ENCODE results near the gene FAM78B. TPM values are rescaled to one million over a fixed set of nuclear protein-coding genes. Genes with fewer than 3 reads are reported as not detected.

FAM78B gene
- total and polyA plus RNA-seq, 10 of the 15 experiments (the other 5 are each of a cell fraction or from before 2014, with no cell fraction given), result 0.10 to 4.9 (median 1.6) TPM

DNA sequence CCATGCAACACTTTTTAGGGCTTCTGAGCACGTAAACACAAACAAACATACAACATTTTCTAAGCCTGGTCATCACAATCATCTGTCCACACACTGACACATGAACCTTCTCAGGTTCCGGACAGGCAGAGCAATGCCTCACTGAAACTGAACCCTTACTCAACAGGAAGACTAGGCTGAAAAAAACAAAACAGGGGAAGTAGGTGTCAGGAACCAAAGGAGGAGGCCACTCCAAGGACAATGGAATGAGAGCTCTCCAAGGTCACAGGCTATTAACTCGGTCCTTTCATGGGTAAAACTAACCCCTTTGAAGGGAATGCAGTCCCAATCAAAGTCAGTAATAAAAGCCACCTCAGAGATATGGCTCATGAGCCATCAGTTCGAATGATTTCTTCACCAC lies 76.6 kb downstream of the FAM78B start:
- no peak for FAIRE-seq
- in situ Hi-C loops (cut with MboI) (no loop called here), intact Hi-C loops (cut with micrococcal nuclease; ENCODE audit: unreplicated experiment) (no loop called here)
- ChIA-PET SMC1A (ENCODE audit: uncharacterized antibody, unreplicated experiment) (interaction anchor here (0.8 to 1.5 kb wide), 8 partner anchors 10 to 342 kb away, joined by 3 to 5 read pairs (median 4); partner anchors contain the start of gene FAM78B), CTCF (interaction anchor here (0.6 to 3.8 kb wide), 8 partner anchors 23 to 389 kb away, joined by 3 to 13 read pairs (median 4); no protein-coding TSS in a partner anchor), POLR2A (no interaction called here), RAD21 (ENCODE audit: unreplicated experiment) (interaction anchor here (0.9 to 1.5 kb wide), 5 partner anchors 10 to 80 kb away, joined by 3 to 10 read pairs (median 5); no protein-coding TSS in a partner anchor)
- Histone ChIP-seq H3K4me2 (ENCODE audit: control insufficient read depth, insufficient read depth) (peak overlapping the region; percentile 56; the same call in 1 of the 2 replicates), H3K9ac (ENCODE audit: control insufficient read depth, insufficient read depth, low read length) (no peak overlapping the region), H3K79me2 (ENCODE audit: control insufficient read depth, insufficient read depth, low read length) (no peaks in the 10 kb centered on the region), H3K4me1 (ENCODE audit: control insufficient read depth, insufficient read depth, low read length) (peaks cover 8% of the 10 kb centered on the region), H3K27ac (ENCODE audit: control insufficient read depth, insufficient read depth) (no peak overlapping the region), H4K20me1 (ENCODE audit: control insufficient read depth, insufficient read depth) (no peaks in the 10 kb centered on the region), H3K9me3 (replicated peaks; ENCODE audit: control insufficient read depth, insufficient read depth, low read length) (no peaks in the 10 kb centered on the region; the same call in 2 of the 3 replicates), H3K36me3 (ENCODE audit: control insufficient read depth in 2 of 2, insufficient read depth in 2 of 2, low read length in 1 of 2) (no peaks in the 10 kb centered on the region), H3K4me3 (no peak overlapping the region), H2AFZ (ENCODE audit: control insufficient read depth, low read depth, low read length) (no peak overlapping the region), H3K27me3 (replicated peaks in 1 of 2; ENCODE audit: control insufficient read depth in 2 of 2, insufficient read depth in 2 of 2, low read length in 1 of 2) (no peaks in the 10 kb centered on the region)
- ATAC-seq, result no peak
- no TSS peak for BruUV-seq (replicated peaks)
- WGBS (ENCODE audit: insufficient coverage, insufficient replicate concordance, low lambda C conversion rate, missing lambda C conversion rate), result 70% methylated on average over 4 of the region's 4 CpGs
- DNase-seq (ENCODE audit: low read depth, low spot score), result no peak
- TF ChIP-seq PRDM15 (CRISPR knock-in tag; IDR thresholded peaks at IDR 0.05), result no peak
- TF ChIP-seq, protein P1, sequence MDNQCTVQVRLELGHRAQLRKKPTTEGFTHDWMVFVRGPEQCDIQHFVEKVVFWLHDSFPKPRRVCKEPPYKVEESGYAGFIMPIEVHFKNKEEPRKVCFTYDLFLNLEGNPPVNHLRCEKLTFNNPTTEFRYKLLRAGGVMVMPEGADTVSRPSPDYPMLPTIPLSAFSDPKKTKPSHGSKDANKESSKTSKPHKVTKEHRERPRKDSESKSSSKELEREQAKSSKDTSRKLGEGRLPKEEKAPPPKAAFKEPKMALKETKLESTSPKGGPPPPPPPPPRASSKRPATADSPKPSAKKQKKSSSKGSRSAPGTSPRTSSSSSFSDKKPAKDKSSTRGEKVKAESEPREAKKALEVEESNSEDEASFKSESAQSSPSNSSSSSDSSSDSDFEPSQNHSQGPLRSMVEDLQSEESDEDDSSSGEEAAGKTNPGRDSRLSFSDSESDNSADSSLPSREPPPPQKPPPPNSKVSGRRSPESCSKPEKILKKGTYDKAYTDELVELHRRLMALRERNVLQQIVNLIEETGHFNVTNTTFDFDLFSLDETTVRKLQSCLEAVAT (IDR thresholded peaks at IDR 0.05), result no peak
- TF ChIP-seq E2F4 (IDR thresholded peaks at IDR 0.05; ENCODE audit: low read depth, low read length), result no peak
- no peak for TF ChIP-seq ZBTB4 (CRISPR knock-in tag; IDR thresholded peaks at IDR 0.05)
- TF ChIP-seq, protein P2, sequence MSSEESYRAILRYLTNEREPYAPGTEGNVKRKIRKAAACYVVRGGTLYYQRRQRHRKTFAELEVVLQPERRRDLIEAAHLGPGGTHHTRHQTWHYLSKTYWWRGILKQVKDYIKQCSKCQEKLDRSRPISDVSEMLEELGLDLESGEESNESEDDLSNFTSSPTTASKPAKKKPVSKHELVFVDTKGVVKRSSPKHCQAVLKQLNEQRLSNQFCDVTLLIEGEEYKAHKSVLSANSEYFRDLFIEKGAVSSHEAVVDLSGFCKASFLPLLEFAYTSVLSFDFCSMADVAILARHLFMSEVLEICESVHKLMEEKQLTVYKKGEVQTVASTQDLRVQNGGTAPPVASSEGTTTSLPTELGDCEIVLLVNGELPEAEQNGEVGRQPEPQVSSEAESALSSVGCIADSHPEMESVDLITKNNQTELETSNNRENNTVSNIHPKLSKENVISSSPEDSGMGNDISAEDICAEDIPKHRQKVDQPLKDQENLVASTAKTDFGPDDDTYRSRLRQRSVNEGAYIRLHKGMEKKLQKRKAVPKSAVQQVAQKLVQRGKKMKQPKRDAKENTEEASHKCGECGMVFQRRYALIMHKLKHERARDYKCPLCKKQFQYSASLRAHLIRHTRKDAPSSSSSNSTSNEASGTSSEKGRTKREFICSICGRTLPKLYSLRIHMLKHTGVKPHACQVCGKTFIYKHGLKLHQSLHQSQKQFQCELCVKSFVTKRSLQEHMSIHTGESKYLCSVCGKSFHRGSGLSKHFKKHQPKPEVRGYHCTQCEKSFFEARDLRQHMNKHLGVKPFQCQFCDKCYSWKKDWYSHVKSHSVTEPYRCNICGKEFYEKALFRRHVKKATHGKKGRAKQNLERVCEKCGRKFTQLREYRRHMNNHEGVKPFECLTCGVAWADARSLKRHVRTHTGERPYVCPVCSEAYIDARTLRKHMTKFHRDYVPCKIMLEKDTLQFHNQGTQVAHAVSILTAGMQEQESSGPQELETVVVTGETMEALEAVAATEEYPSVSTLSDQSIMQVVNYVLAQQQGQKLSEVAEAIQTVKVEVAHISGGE (CRISPR knock-in tag; IDR thresholded peaks at IDR 0.05), result no peak
- TF ChIP-seq ZBTB33 (IDR thresholded peaks at IDR 0.05), result no peak
- TF ChIP-seq GABPA (IDR thresholded peaks at IDR 0.05; ENCODE audit: low read depth), result no peak

Measured in GM12878 (cell line).